ENCODE measurements around the gene ADAMTS13.
"Not testable (repeated sequence)": the region's sequence is repeated elsewhere in the genome, so short reads cannot be mapped to it uniquely, and the experiment has no call there.

The ADAMTS13 gene

GRCh38 chr9:133421615-133422542 lies at the start of gene ADAMTS13:
Gene ADAMTS13, plus strand, starts transcription at chr9:133422367. Its CDS starts 77 bp downstream, at chr9:133422444.
- DNase-seq, result no peak

DNA sequence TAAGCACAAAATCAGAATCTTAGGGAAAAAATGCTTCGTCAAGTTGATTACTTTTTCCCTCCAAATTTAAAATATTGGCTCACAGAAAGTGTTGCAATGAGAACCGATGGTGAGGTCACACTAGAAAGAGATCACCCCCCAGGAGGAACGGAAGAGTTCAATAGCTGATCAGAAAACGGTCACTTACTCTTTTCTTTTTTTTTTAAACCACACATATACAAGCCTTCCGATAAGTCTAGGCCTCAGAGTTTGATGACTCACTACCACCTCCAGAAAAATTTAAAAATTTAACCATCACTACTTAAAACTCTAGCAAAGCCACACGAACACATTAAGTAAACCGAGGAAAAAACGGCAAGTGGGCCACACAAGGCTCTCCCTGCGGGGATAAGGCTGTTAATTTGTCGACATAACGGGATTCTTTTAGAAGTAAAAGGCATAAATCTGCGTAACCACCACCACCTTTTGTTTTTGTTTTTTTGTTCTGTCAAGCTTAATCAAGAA lies 47.5 kb upstream of the ADAMTS13 start:
- no peak for DNase-seq

DNA sequence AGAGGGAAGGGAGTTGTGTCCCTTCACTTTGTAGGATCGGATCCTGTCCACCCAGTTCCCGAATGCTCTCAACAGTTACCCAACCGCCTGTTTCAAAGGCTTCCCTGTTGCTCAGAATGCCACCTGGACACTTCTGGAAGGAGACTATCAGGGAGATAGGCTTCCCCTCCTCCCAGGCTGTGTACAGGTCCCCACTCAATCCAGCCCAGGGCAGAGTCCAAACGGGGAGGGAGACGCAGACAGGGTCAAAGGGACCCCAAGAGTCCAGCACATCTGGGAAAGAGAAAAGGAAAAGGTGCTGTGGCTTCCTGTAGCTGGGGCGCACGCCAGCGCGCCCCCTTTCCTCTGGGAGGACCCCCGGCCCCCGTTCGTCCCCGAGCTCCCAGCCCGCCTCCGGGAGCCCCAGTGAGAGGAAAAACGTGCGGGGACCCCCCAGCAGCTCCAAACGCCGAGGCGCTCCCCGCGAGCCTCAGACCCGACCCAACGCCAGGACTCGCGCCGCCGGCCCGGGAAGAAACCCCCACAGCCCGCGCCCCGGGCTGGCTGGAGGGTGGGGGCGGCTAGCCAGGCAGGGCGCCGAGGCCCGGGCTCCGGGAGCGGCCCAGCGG lies 46.9 kb upstream of the ADAMTS13 start:
- no peak for DNase-seq

DNA sequence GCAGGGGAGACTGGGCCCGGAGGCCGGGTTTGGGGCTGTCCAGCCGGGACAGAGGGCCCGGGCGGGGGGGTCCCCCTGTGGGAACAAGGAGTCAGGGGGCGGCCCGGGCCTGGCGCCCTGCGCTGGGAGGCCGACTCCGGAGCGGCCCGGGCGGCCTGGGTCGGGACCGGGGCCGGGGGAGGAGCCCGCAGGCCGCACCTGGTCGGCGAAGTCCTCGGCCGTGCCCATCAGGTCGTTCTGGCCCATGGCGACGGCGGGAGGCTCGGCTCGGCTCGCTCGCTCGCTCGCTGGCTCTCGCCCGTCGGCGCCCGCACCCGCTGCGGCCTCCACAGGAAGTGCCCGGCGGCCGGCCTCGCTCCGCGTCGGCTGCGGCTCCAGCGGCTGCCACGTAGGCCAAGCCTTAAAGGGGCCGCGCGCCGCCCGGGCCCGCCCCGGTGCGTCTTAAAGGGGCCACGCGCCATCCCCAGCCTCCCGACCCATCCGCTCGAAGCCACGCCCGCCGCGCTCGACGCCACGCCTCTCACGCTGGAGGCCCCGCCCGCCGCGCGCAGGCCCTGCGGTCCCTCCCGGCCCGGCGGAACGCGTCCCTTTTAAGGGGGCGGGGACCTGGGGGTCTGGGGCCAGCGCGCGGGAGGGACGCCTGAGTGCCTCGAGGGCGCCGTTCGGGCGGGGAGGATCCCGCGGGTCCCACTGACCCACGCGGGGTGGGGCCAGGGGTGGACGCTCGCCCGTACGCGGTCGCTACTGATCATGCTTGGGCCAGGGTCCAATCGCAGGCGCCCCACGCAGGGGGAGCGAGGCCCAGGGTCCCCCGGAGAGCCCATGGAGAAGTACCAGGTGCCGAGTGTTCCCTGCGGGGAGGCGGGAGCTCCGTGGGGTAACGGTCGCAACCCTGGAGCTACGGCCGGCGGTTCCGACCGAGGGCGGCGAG lies 46.2 kb upstream of the ADAMTS13 start, which contains the start of the genes STKLD1 and SURF4:
Gene STKLD1, plus strand, starts transcription at position 643 of the 931 bp plus-strand sequence. Its CDS starts 108 bp downstream, at position 751.
Gene SURF4, minus strand, starts transcription at position 337 of the 931 bp plus-strand sequence. Its CDS starts 91 bp downstream, at position 246.
- peak; percentile 84 for DNase-seq

GRCh38 chr9:133377280-133377679 lies 44.9 kb upstream of the ADAMTS13 start:
- DNase-seq, result not testable (repeated sequence)

DNA sequence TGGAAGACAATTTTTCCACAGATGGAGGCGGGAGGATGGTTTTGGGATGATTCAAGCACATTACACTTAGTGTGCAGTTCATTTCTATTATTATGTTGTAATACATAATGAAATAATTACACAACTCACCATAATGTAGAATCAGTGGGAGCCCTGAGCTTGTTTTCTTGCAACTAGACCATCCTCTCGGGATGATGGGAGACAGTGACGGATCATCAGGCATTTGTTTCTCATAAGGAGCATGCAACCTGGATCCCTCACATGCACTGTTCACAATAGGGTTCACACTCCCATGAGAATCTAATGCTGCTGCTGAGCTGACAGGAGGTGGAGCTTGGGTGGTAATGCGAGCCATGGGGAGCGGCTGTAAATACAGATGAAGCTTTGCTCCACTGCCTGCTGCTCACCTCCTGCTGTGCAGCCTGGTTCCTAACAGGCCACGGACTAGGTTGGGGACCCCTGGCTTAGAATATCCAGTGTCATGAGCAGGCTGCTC lies 44.4 kb upstream of the ADAMTS13 start:
- no peak for DNase-seq

DNA sequence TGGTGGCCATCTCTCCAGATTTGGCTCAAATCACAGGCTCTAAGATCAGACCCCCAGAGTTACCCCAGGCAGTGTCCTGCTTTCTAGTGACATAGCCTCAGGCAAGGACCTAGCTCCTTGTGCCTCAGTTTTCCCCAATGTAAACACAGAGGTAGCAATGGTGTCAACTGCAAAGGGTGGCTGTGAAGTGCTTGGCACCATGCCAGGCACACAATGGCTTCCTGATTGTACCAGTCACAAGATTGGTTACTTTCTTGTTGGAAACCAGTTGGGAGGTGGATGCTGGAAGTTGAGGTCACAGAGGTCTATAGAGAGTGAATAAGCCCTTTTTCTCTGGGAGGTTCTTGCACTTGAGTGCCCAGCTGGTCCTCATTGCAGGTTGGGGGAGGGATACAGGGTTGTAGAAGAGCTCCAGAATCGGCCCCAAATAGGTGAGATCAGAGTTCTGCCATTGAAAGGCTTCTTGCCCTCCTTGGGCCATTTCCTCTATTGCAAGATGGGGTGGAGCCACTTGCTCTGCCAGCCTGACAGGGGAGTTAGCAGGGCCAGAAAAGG lies 43.7 kb upstream of the ADAMTS13 start:
- DNase-seq, result no peak

DNA sequence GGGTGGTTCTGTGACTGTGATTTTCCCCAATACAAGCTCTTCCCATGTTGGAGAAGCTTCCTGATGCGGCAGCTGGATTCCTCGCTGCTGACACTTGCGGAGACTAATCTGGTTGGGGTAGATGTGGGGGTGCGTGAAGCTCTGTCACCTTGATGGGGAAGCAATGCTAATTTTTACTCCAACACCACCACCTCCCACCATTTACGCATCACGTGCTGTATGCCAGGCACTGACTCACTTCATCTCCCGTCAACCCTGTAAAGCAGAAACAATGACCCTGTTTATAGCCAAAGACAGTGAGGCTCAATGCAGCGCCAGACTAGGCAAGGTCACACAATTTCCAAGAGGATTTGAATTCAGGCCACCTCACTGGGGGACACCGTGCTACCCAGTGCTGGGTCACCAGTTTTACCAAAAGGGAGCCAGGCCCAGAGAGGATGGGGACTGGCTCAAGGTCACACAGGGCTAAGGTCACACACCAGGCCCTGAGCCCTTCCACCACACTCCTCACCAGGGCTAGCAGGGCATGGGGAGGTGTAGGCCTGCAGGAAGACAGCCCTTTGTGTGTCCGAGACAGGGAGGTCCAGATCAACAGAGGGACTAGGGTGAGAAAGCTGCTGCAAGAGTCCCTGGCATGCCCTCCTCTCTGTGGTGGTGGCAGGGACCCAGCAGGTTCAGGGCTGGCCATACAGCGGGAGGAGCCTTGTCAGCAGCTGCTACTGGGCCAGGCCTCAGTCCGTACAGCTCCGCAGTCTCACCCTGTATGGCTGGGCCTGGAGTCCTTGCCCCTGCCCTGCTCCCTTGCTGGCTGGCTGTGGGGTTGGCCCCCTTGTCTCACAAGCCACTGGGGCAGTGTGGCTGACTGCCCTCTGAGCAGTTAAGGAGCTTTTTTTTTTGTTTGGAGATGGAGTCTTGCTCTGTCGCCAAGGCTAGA lies 42.7 kb upstream of the ADAMTS13 start:
- DNase-seq, result no peak

GRCh38 chr9:133380734-133381133 lies 41.4 kb upstream of the ADAMTS13 start:
- no peak for DNase-seq

- no peak for DNase-seq
Measured at GRCh38 chr9:133382507-133383141, 39.5 kb upstream of the ADAMTS13 start.

DNA sequence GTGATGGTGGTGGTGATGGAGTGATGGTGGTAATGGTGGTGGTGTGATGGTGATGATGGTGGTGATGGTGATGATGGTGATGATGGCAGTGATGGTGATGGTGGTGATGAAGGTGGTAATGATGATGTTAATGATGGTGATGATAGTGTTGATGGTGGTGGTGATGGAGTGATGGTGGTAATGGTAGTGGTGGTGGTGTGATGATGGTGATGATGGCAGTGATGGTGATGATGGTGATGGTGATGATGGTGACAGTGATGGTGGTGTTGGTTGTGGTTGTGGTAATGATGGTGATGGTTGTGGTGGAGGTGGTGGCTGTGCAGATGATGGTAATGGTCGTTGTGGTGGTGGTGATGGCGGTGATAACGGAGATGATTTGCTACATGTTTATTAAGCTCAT lies 38.7 kb upstream of the ADAMTS13 start:
- no peak for DNase-seq

DNA sequence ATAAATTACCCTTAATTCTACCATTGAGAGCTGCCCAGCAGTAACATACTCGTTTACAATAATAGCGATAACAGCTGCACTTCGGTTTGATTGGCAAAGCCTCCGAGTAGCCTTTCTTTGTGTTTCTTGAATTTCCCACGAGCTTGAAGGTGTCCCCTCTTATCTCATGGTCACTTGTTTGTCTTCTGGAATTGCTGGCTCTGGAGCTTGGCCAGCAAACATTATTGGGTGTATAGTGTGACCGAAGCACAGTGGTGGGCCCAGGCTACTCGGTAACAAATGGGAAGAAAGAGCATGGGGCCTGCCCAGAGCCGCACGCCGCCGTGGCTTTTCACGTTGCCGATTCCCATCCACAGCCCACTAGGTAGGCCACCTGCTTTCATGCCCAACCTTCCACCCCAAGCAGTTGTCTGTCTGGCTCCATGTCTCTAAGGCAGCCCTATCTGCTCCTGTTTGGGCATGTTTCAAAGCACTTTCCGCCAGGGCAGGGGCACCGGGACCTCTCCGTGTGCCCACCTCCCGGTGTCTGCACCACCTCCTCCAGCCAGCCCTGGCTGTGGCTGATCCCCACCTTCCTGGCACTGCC lies 37.3 kb upstream of the ADAMTS13 start:
- DNase-seq, result no peak

GRCh38 chr9:133385452-133385851 lies 36.7 kb upstream of the ADAMTS13 start:
- no peak for DNase-seq

DNA sequence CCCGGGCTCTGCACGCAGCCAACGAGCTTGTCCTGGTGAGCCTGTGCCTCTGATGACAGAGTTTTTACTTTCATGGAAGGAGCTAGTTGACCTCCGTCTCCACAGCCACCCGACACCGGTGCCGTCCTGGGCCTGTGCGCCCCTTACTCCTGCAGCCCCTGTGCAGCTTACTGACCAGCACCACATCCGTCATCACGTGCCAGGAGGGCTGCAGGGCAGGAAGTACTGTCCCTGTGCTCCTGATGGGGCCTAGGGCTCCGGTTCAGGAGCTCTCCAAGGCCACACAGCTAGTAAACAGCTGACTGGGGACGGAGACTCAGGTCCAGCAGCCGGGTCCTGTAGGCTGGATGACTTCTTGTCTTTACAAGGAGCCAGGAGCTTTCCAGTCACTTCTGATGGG lies 35.8 kb upstream of the ADAMTS13 start:
- no peak for DNase-seq

- no peak for DNase-seq
Measured at GRCh38 chr9:133387680-133388079, 34.5 kb upstream of the ADAMTS13 start.

DNA sequence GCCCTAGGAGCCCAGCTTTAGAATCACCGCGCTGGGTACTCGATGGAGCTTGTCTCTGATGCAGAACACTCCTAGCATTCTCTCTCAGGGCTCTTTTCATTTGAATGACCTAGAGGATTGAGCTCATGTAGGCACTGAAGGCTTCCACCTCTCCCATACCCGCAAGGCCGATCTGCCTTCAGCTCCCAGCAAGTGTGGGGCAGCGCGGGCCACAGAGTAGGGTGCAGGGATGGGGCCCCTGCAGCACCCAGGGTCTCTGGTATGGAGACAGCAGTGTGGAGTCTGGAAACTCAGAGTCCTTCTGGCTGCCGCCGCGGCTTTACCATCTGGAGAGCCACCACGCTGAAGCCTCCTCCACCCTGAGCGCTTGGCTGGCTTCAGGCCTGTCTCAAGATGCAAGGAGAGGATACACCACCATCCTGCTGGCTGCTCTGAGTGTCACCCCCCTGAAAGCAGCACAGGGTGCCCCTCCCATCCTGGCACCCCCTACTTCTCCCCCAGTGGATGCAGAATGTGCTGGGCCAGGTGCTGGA lies 33.1 kb upstream of the ADAMTS13 start:
- no peak for DNase-seq

DNA sequence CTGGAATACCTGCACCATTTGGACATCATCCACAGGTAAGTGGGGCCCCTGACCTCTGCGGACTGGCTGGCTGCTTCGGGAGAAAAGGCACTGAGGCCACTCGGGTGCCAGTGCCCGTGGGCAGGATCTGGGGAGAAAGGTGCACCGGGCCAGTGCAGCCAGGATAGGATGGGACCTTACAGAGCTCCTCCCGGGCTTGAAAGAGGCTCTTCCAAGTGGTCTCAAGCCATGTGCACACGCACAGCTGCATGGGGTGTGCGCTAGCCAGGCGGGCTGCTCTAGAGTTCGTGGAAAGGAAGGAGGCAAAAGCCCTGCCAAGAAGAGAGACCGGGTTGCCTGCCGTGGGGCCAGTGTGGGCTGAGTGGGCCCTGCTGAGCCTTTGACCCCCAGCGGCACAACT lies 32.6 kb upstream of the ADAMTS13 start:
- no peak for DNase-seq

- DNase-seq, result no peak
Measured at GRCh38 chr9:133390713-133391112, 31.5 kb upstream of the ADAMTS13 start.

GRCh38 chr9:133391449-133391848 lies 30.7 kb upstream of the ADAMTS13 start:
- DNase-seq, result not testable (repeated sequence)

- DNase-seq, result not testable (repeated sequence)
Measured at GRCh38 chr9:133392308-133392707, 29.9 kb upstream of the ADAMTS13 start.

Data from NK-92 treated with Interleukin-12 subunit alpha and Interleukin-12 subunit beta, amount 100 ng/mL, for 24 hours (cell line).